ENCODE results near the gene BAIAP2L2.
"Not testable (repeated sequence)": the region's sequence is repeated elsewhere in the genome, so short reads cannot be mapped to it uniquely, and the experiment has no call there.

BAIAP2L2 gene

GRCh38 chr22:38083931-38084631 lies 26.4 kb downstream of the BAIAP2L2 start, which contains the start of gene SLC16A8:
Gene SLC16A8 (minus strand): TSS chr22:38084184. CDS start chr22:38082873, 1,311 bp downstream.
- H3K36me3 ChIP-seq (ENCODE audit: control insufficient read depth, low read depth, low read length), result no peaks in the 10 kb centered on the region
- peaks cover 27% of the 10 kb centered on the region for H3K27me3 ChIP-seq (ENCODE audit: control insufficient read depth, insufficient read depth, low read length)
- H3K9ac ChIP-seq (ENCODE audit: low read length), result no peak within 1 kb of the TSS
- H3K4me3 ChIP-seq (ENCODE audit: low read length), result no peak within 1 kb of the TSS
- H3K4me1 ChIP-seq (ENCODE audit: control insufficient read depth, low read depth, low read length), result peaks cover 4% of the 10 kb centered on the region
- no peak within 1 kb of the TSS for H3K27ac ChIP-seq (ENCODE audit: low read length)
- no peaks in the 10 kb centered on the region for H3K9me3 ChIP-seq (ENCODE audit: control insufficient read depth, low read depth, low read length)

- Histone ChIP-seq H3K9ac (ENCODE audit: low read length) (no peak overlapping the region), H3K27me3 (ENCODE audit: control insufficient read depth, insufficient read depth, low read length) (peaks cover 27% of the 10 kb centered on the region), H3K9me3 (ENCODE audit: control insufficient read depth, low read depth, low read length) (no peaks in the 10 kb centered on the region), H3K27ac (ENCODE audit: low read length) (no peak overlapping the region), H3K4me3 (ENCODE audit: low read length) (no peak overlapping the region), H3K36me3 (ENCODE audit: control insufficient read depth, low read depth, low read length) (no peaks in the 10 kb centered on the region), H3K4me1 (ENCODE audit: control insufficient read depth, low read depth, low read length) (peaks cover 4% of the 10 kb centered on the region)
These were observed 27.3 kb downstream of the BAIAP2L2 start for GRCh38 chr22:38082986-38083710.

- Histone ChIP-seq H3K27ac (ENCODE audit: low read length) (no peak overlapping the region), H3K9me3 (ENCODE audit: control insufficient read depth, low read depth, low read length) (no peaks in the 10 kb centered on the region), H3K9ac (ENCODE audit: low read length) (no peak overlapping the region), H3K36me3 (ENCODE audit: control insufficient read depth, low read depth, low read length) (no peaks in the 10 kb centered on the region), H3K4me1 (ENCODE audit: control insufficient read depth, low read depth, low read length) (peaks cover 4% of the 10 kb centered on the region), H3K27me3 (ENCODE audit: control insufficient read depth, insufficient read depth, low read length) (peaks cover 27% of the 10 kb centered on the region), H3K4me3 (ENCODE audit: low read length) (no peak overlapping the region)
These were observed 28.3 kb downstream of the BAIAP2L2 start for GRCh38 chr22:38081941-38082828.

GRCh38 chr22:38081636-38081940 lies 28.9 kb downstream of the BAIAP2L2 start:
- H3K27ac ChIP-seq (ENCODE audit: low read length), result no peak overlapping the region
- H3K9me3 ChIP-seq (ENCODE audit: control insufficient read depth, low read depth, low read length), result no peaks in the 10 kb centered on the region
- peaks cover 4% of the 10 kb centered on the region for H3K4me1 ChIP-seq (ENCODE audit: control insufficient read depth, low read depth, low read length)
- no peak overlapping the region for H3K4me3 ChIP-seq (ENCODE audit: low read length)
- no peak overlapping the region for H3K9ac ChIP-seq (ENCODE audit: low read length)
- peaks cover 27% of the 10 kb centered on the region for H3K27me3 ChIP-seq (ENCODE audit: control insufficient read depth, insufficient read depth, low read length)
- H3K36me3 ChIP-seq (ENCODE audit: control insufficient read depth, low read depth, low read length), result no peaks in the 10 kb centered on the region

GRCh38 chr22:38080850-38081635 lies 29.4 kb downstream of the BAIAP2L2 start:
- H3K9ac ChIP-seq (ENCODE audit: low read length), result no peak overlapping the region
- no peak overlapping the region for H3K4me3 ChIP-seq (ENCODE audit: low read length)
- no peak overlapping the region for H3K27ac ChIP-seq (ENCODE audit: low read length)
- peaks cover 27% of the 10 kb centered on the region for H3K27me3 ChIP-seq (ENCODE audit: control insufficient read depth, insufficient read depth, low read length)
- peaks cover 4% of the 10 kb centered on the region for H3K4me1 ChIP-seq (ENCODE audit: control insufficient read depth, low read depth, low read length)
- H3K36me3 ChIP-seq (ENCODE audit: control insufficient read depth, low read depth, low read length), result no peaks in the 10 kb centered on the region
- no peaks in the 10 kb centered on the region for H3K9me3 ChIP-seq (ENCODE audit: control insufficient read depth, low read depth, low read length)

GRCh38 chr22:38080474-38080849 lies 30.0 kb downstream of the BAIAP2L2 start:
- Histone ChIP-seq H3K4me3 (ENCODE audit: low read length) (no peak overlapping the region), H3K4me1 (ENCODE audit: control insufficient read depth, low read depth, low read length) (peaks cover 4% of the 10 kb centered on the region), H3K27ac (ENCODE audit: low read length) (no peak overlapping the region), H3K36me3 (ENCODE audit: control insufficient read depth, low read depth, low read length) (no peaks in the 10 kb centered on the region), H3K9ac (ENCODE audit: low read length) (no peak overlapping the region), H3K27me3 (ENCODE audit: control insufficient read depth, insufficient read depth, low read length) (peaks cover 27% of the 10 kb centered on the region), H3K9me3 (ENCODE audit: control insufficient read depth, low read depth, low read length) (no peaks in the 10 kb centered on the region)

- no peaks in the 10 kb centered on the region for H3K9me3 ChIP-seq (ENCODE audit: control insufficient read depth, low read depth, low read length)
- peaks cover 4% of the 10 kb centered on the region for H3K4me1 ChIP-seq (ENCODE audit: control insufficient read depth, low read depth, low read length)
- no peaks in the 10 kb centered on the region for H3K36me3 ChIP-seq (ENCODE audit: control insufficient read depth, low read depth, low read length)
- no peak overlapping the region for H3K9ac ChIP-seq (ENCODE audit: low read length)
- H3K27me3 ChIP-seq (ENCODE audit: control insufficient read depth, insufficient read depth, low read length), result peaks cover 27% of the 10 kb centered on the region
- H3K27ac ChIP-seq (ENCODE audit: low read length), result no peak overlapping the region
- H3K4me3 ChIP-seq (ENCODE audit: low read length), result no peak overlapping the region
These were observed 30.7 kb downstream of the BAIAP2L2 start for GRCh38 chr22:38079804-38080203.

GRCh38 chr22:38079208-38079607 lies 31.3 kb downstream of the BAIAP2L2 start:
- H3K9me3 ChIP-seq (ENCODE audit: control insufficient read depth, low read depth, low read length); H3K9ac ChIP-seq (ENCODE audit: low read length); H3K4me1 ChIP-seq (ENCODE audit: control insufficient read depth, low read depth, low read length); H3K4me3 ChIP-seq (ENCODE audit: low read length); H3K27ac ChIP-seq (ENCODE audit: low read length); H3K36me3 ChIP-seq (ENCODE audit: control insufficient read depth, low read depth, low read length): not testable (repeated sequence)
- peaks cover 27% of the 10 kb centered on the region for H3K27me3 ChIP-seq (ENCODE audit: control insufficient read depth, insufficient read depth, low read length)

- Histone ChIP-seq H3K4me3 (ENCODE audit: low read length) (no peak overlapping the region), H3K4me1 (ENCODE audit: control insufficient read depth, low read depth, low read length) (no peaks in the 10 kb centered on the region), H3K27me3 (ENCODE audit: control insufficient read depth, insufficient read depth, low read length) (peaks cover 27% of the 10 kb centered on the region), H3K9me3 (ENCODE audit: control insufficient read depth, low read depth, low read length) (no peaks in the 10 kb centered on the region), H3K36me3 (ENCODE audit: control insufficient read depth, low read depth, low read length) (peaks cover 3% of the 10 kb centered on the region), H3K9ac (ENCODE audit: low read length) (no peak overlapping the region), H3K27ac (ENCODE audit: low read length) (no peak overlapping the region)
These were observed 32.2 kb downstream of the BAIAP2L2 start for GRCh38 chr22:38078046-38078840.

- Histone ChIP-seq H3K9me3 (ENCODE audit: control insufficient read depth, low read depth, low read length) (no peaks in the 10 kb centered on the region), H3K4me1 (ENCODE audit: control insufficient read depth, low read depth, low read length) (no peaks in the 10 kb centered on the region), H3K36me3 (ENCODE audit: control insufficient read depth, low read depth, low read length) (peaks cover 9% of the 10 kb centered on the region)
These were observed 32.9 kb downstream of the BAIAP2L2 start for GRCh38 chr22:38077595-38077994.

More at GRCh38 chr22:38077595-38077994, 32.9 kb downstream of the BAIAP2L2 start:
- H3K27ac ChIP-seq (ENCODE audit: low read length), result no peak overlapping the region
- H3K9ac ChIP-seq (ENCODE audit: low read length), result no peak overlapping the region
- H3K4me3 ChIP-seq (ENCODE audit: low read length), result no peak overlapping the region
- H3K27me3 ChIP-seq (ENCODE audit: control insufficient read depth, insufficient read depth, low read length), result peaks cover 27% of the 10 kb centered on the region

All from iPS-18a (cell line).